ENCODE measurements around the gene NEO1. TPM values are rescaled to one million over a fixed set of nuclear protein-coding genes. Genes with fewer than 3 reads are reported as not detected.

Gene NEO1
- polyA plus RNA-seq, 1 of the 3 experiments (the other 2 are of a cell fraction): 13.1 TPM

GRCh38 chr15:73284090-73284716 lies 231.9 kb downstream of the NEO1 start (continued):
- TF ChIP-seq SIN3A (IDR thresholded peaks at IDR 0.05; ENCODE audit: borderline replicate concordance, low read depth, low read length) (no peak), RXRA (IDR thresholded peaks at IDR 0.05; ENCODE audit: borderline replicate concordance, low read depth) (no peak), TAF1 (IDR thresholded peaks at IDR 0.05; ENCODE audit: borderline replicate concordance, low read depth, low read length) (no peak), GATA2 (CRISPR knock-in tag; IDR thresholded peaks at IDR 0.05) (no peak), REST (IDR thresholded peaks at IDR 0.05; ENCODE audit: low read depth, low read length) (no peak), FOXM1 (IDR thresholded peaks at IDR 0.05; ENCODE audit: low read depth) (no peak), POLR2AphosphoS5 (IDR thresholded peaks at IDR 0.05; ENCODE audit: low read depth, low read length) (no peak), GABPA (IDR thresholded peaks at IDR 0.05; ENCODE audit: low read depth) (no peak), CHD2 (IDR thresholded peaks at IDR 0.05; ENCODE audit: low read length, partially characterized antibody) (peak; percentile 29), TEAD4 (IDR thresholded peaks at IDR 0.05; ENCODE audit: borderline replicate concordance, insufficient read depth) (no peak), USF1 (IDR thresholded peaks at IDR 0.05; ENCODE audit: borderline replicate concordance, low read depth) (no peak)

GRCh38 chr15:73286311-73286710 lies 234.0 kb downstream of the NEO1 start:
- Histone ChIP-seq H3K27me3 (ENCODE audit: insufficient read depth) (no peaks in the 10 kb centered on the region), H3K36me3 (replicated peaks in 1 of 2; ENCODE audit: control insufficient read depth in 1 of 2, insufficient read depth in 2 of 2, low read length in 1 of 2) (peaks cover 15 to 24% of the 10 kb centered on the region in 2 experiments), H3K9ac (no peak overlapping the region), H3K27ac (ENCODE audit: low read depth in 2 of 2, low read length in 1 of 2) (no peak overlapping the region), H3F3A (replicated peaks; ENCODE audit: insufficient read depth) (peaks cover 11% of the 10 kb centered on the region), H3K4me3 (ENCODE audit: low read depth in 2 of 2, low read length in 1 of 2) (no peak overlapping the region), H4K20me1 (ENCODE audit: insufficient read depth) (no peaks in the 10 kb centered on the region), H3K9me2 (no peaks in the 10 kb centered on the region), H3K9me3 (no peaks in the 10 kb centered on the region), H3K4me1 (ENCODE audit: control insufficient read depth in 1 of 2, insufficient read depth in 2 of 2, low read depth in 1 of 2, low read length in 1 of 2) (peaks cover 5 to 11% of the 10 kb centered on the region in 2 experiments), H3K79me2 (ENCODE audit: insufficient read depth) (no peaks in the 10 kb centered on the region), H2AFZ (ENCODE audit: low read depth) (no peak overlapping the region), H3K4me2 (no peak overlapping the region)
- no peak for TF ChIP-seq MAX (IDR thresholded peaks at IDR 0.05; ENCODE audit: low read depth)
- TF ChIP-seq FOSL2 (IDR thresholded peaks at IDR 0.05; ENCODE audit: borderline replicate concordance, low read depth): no peak
- no peak for TF ChIP-seq TCF12 (IDR thresholded peaks at IDR 0.05)
- TF ChIP-seq POLR2AphosphoS5 (IDR thresholded peaks at IDR 0.05; ENCODE audit: low read depth, low read length): no peak
- TF ChIP-seq FOXM1 (IDR thresholded peaks at IDR 0.05; ENCODE audit: low read depth): no peak
- TF ChIP-seq RAD21 (IDR thresholded peaks at IDR 0.05; ENCODE audit: low read length): no peak
- TF ChIP-seq GATA2 (CRISPR knock-in tag; IDR thresholded peaks at IDR 0.05): no peak
- TF ChIP-seq RCOR1 (IDR thresholded peaks at IDR 0.05; ENCODE audit: low read length): no peak
- ChIA-PET CTCF (interaction anchor here (1.1 to 8.9 kb wide), 5 partner anchors 12 to 414 kb away, joined by 5 to 72 read pairs (median 15); no protein-coding TSS in a partner anchor), POLR2A (no interaction called here)
- DNase-seq: no peak
- 94% methylated on average over 2 of the region's 2 CpGs for WGBS (ENCODE audit: low lambda C conversion rate)
